Anterior cingulate cortex (tissue), 58 donors: ENCODE results near the gene EEA1.

ENCODE experiments used
- DNase-seq, 58 donors: peaks; one replicate each; lab custom pipeline; 2025; lab: John Stamatoyannopoulos, UW

Gene EEA1

DNA sequence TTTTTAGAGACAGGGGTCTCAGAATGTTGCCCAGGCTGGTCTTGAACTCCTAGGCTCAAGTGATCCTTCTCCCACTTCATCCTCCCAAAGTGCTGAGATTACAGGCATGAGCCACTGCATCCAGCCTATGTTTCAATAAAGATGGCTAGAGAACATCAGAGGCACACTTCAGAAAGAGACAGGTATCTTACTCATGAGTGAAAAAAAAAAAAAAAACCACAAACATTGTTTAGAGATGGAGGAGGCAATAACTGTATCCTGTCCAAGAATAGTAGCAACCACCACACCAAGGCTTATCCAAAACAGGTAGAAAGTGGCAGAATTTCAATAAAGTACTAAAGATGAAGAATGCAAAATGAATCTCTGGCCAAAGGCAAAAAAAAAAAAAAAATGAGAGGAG is 30.3 kb downstream of the EEA1 start:
- DNase-seq = no peak

DNA sequence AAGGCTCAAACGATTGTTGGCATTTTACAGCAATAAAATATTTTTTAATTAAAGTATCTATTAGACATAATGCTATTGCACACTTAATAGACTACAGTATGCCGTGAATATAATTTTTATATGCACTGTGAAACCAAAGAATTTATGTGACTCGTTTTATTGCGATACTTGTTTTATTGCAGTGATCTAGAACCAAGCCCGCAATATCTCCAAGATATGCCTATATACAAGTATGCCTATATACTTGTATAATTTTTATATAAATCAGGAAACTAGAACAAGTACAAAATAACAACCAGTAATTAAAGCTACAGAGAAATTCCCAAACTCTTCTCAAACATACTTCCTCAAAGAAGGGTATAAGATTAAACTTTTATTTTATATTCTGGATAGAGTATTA is 31.3 kb downstream of the EEA1 start:
- DNase-seq = no peak

DNA sequence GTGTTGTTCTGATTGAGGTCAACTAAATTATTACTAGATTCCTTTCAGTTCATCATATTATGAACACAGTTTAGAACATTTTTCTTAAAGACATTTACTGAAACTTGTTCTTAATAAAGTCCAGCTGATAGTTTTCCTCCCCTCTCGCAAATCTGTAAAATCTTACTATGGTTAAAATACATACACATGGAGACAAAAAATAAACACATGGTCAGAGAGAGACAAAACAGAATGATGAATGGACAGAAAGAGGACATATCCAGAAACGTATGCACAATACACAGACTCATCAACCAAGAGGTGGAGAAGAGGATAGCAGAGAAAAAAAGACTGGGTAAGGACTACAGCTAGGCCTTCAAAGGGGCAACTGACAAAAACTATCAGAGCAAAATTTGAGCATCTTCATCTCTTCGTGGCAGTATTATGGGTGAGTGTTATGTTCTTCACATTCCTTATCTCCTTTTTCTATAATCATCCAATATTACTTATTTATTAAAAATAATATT is 38.4 kb downstream of the EEA1 start:
- DNase-seq = no peak

DNA sequence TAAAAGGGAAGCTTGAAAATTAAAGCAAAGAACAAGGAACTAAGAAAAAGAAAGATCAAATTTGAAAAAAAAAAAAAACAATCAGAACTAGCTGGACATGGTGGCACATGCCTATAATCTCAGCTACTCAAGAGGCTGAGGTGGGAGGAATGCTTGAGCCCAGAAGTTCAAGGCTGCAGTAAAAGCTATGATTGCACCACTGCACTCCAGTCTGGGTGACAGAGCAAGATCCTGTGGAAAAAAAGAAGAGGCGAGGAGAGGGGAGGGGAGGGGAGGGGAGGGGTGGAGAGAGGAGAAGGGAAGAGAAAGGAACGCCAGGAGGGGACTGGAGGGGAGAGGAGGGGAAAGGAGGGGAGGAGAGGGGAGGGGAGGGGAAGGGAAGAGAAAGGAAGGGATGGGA is 43.0 kb downstream of the EEA1 start:
- no peak for DNase-seq

DNA sequence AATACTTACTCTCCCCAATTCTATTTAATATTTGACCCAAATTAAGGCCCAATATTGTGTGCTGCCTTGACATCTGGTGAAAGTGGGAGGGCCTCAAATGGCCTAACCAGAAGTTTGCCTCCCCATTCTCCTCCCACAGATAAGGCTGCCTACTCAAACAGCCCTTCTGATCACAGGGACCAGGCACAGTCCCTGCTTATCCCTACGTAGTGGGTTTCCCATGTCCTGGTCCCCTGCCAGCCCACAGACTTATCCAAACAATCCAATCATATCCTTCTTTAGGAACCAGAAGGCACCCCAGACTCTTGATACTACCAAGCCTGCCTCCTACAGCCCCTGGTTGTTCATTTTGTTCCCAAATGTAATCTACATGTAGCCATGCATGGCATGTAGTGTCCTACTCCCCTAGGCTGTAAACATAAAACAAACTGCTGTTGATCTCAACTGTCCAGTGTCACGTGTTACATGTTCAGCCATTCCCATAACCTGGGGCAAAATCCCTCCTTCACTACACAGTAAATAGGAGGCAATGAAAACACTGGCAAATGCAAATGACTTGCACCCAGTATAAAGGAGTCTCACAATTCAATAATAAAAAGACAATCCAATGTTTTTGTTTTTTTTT is 49.3 kb downstream of the EEA1 start:
- no peak for DNase-seq

DNA sequence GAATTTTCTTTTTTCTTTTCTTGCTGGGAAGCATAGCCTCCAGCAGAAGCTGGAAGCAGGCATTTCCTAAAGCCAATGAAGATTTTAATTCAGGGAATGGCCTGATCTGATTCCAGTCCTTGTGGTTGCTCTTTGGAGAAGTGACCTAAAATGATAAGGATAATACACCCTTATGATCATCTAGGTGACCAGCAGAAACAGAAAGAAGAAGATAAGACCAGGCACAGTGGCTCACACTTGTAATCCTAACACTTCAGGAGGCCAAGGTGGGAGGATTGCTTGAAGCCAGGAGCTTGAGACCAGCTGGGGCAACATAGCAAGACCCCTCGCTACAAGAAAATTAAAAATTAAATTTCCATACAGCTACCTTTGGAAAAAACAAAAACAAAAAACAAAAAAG is 51.2 kb downstream of the EEA1 start:
- no peak for DNase-seq

DNA sequence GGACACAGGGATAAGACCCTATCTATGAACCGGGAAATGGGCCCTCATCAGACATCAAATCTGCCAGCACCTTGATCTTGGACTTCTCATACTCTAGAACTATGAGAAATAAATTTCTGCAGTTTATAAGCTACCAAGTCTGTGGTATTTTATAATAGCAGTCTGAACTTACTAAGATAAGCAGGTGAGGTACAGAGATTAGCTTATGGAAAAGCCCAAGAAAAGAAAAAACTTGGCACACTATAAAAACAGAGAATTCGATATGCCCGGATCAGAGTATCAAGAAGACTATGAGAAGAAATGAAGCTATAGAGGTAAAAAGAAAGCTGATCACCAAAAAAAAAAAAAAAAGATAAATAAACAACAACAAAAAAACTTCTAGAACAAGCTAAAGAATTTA is 52.6 kb downstream of the EEA1 start:
- DNase-seq = no peak

DNA sequence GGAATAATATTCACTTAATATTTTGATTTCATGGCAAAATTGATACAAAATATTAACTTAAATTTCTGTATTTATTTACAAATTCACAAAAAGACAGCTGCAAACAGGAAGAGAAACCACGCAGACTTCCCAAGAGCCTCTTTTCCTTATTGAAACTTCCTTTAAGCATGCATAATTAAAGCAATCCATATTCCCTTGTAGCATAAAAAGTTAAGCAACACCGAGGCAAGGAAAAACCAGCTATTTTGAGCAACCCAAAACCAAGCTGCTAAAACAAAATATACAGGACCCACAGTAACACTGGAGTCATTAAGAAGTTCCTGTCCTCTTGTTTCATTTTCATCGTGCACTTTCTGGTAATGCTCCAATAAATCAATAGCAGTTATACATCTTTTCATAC is 58.0 kb downstream of the EEA1 start:
- no peak for DNase-seq

DNA sequence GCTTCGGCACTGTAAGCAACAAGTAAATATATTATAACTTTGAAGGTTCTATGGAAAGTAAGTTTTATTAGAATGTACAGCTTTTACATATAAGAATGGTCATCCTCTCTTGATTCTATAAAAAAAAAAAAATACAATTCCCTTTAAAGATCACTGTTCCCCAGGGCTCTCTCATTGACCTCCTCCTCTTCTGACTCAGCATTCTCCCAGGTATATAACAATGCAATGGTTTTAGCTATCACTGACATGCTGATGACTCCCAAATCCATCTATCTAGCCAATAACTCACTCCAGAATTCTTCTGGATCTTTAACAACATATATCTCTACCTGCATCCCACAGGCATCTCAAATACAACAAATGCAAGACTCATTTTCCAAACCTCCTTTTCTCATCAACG is 62.7 kb downstream of the EEA1 start:
- no peak for DNase-seq

DNA sequence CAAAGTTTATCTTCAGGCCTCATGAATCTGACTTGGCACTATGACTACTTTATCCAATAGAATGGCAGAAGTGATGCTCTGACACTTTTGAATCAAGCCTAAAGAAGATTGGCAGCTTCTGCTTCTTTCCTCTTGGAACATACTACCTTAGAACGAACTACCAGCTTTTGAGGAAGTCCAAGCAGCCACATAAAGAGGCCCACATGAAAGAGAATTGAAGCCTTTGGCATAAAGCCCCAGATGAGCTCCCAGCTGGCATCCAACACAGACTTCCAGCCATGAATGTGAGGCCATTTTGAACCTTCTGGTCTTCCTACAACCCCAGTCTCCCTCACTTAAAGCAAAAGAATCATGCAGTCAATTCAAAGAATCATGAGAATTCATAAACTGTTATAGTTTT is 65.8 kb downstream of the EEA1 start:
- no peak for DNase-seq

DNA sequence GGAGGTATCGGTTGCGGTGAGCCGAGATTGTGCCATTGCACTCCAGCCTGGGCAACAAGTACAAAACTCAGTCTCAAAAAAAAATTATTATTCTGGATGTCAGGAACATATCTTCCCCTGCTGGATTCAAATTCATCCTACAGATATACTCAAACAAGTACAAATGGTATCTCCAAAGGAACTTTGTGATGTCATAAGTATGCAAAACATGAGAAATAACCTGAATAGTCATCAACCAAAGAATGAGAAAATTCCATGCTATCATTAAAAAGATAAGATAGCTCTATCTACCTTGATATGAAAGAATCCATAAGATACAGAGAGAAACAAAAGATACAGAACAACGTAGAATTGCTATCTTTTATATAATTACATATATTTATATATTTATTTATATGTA is 67.7 kb downstream of the EEA1 start:
- DNase-seq = no peak

DNA sequence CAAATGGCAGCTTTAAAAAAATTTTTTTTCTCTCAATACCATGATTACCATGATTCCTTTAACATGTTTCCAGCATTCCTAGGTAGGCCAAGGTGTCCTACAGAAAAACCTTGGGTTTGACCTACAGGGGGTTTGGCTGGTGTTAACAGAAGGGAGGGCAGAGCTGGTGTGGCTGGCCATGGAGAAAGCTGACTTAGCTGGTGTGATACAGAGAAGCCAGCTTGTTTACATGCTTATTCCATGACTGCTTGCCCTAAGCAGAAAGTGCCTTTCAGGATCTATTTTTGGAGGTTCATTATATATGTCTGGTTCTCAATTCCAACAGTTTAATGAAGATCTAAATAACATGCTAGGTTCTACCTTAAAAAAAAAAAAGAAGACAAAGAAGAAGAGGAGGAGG is 68.6 kb downstream of the EEA1 start:
- no peak for DNase-seq

DNA sequence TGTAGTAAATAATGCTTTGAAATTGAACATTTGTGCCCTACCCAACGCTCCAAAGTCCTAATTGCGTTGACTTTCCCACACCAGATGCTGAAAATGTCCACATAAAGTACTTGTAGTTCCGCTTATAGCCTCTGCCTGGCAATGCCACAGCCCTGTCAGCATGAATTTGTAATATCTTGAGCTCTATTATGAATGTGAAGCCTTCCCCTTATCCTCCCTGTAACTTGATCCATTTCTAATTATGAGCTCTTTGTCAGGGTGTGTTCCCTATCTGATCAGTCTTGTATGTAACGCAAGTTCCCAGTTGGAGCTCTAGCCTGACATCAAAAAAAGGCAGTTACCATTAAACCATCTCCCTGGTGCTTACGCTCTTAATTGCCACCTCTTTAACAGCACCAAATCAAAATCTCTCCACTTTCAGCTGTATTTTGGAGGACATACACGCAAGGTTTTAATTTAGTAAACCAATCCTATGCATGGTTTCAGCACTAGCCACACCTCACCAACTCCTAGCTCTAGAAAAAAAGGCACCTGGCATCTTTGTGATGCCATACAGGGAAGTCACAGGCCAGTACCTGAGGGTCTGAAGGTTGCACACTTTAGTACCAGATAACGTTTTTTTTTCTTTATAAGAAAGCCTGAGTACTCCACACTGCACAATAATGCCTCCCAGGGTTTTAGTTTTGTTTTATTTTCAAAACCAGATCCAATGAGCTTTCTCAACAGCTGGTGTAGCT is 69.3 kb downstream of the EEA1 start:
- DNase-seq = no peak

DNA sequence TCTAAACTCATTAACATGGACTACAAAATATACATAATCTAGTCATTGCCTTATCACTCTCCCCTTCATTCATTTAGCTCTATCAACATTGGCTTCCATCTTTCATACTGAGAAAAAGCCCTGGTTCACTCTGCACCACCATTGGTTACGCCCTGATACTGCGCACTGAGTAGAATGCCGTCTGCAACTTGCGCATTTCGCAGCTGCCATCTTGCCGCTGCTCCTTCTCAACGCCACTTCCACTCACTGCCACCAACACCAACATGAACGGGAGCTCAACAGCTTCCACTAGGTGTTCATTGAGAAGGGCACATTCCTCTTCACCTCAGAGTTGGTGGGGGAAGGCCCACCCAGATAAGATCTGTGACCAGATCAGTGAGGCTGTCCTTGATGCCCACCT is 71.3 kb downstream of the EEA1 start:
- no peak for DNase-seq

DNA sequence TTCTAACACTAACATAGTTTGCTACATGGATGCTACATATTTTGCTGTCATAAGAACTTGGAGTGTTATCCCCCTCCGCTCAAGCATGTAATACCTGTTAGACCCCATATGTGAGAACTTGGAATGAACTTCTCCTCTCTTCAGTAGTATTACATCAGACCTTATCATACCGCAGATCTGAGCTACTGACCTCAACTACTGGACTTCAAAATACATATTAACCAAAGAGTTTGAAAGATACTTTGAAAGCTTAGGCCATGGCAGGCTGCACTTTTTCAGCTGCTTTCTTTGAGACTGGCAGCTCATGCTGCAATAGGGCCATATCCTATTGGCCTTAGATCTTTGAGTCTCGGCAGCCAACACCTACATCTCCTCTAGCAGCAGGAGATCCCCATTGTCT is 74.8 kb downstream of the EEA1 start:
- DNase-seq = no peak

DNA sequence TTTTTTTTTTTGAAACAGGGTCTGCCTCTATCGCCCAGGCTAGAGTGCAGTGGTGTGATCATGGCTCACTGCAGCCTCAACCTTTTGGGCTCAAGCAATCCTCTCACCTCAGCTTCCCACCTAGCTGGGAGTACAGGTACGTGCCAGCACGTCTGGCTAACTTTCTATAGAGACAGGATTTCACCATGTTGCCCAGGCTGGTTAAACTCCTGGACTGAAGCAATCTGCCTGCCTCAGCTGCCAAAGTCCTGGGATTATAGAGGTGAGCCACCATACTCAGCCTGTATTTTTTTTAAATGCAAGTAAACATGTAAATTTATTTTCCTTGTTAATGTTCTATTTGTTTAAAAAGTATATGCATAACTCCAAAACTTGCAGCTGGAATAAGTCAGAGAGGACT is 80.4 kb downstream of the EEA1 start:
- no peak for DNase-seq

DNA sequence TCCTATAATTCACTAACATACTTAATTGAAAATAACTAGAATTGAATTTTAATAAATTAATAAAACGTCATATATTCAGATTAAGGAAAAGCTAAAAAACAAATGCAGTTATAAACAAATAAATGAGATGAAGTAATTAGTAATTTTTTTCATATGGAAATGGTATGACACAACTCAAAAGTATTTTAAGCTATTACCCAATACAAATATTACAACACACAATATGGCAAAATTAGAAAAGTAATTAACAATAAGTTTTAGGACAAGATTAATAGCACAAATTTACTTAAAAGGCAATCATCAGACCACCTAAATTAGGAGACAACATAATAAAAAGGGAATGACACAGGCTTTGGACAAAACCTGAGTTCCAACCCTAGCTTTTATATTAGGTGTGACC is 81.7 kb downstream of the EEA1 start:
- DNase-seq = no peak

DNA sequence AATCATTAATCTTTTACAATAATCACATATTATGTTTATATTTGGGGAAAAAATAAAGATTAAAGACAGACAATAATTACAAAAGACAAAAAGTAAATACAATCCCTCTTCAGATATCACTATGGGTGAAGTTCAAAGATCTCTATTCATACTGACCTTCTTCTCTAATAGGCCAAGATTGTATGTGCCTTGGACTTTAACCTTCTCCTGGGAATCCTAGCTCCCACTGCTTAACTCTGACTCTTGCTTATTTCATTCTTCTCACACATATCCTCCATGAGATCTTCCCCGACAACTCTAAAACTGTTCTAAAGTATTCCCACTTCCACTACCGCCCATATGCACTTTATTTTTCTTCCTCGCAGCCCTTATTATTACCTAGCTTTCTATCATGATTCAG is 83.8 kb downstream of the EEA1 start:
- DNase-seq = no peak

DNA sequence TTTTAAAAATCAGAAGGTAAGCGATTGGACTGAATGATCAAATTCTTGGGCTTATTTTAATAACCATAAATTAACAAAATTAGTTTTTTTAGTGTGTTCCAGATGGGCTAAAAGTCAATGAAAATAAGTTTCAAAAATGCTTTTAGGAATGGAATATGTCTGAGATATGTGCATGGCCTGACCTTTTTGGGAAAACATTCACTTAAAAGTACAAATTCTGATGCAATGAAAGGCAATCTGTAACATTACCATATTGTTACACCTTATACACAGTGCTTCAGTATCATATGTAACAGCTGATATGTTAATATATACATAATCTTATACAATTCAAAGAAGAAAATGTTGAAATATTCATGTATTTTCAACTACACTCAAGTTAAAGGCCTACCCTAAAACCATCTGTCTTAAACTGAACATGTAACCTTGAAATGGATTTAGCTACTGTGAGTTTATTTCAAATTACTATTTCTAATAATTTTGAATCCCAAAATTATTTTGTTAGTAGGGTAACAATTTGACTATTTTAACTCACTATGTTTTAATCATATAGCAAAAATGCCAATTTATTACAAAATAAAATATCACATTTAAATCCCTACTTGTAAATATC is 84.8 kb downstream of the EEA1 start:
- no peak for DNase-seq

DNA sequence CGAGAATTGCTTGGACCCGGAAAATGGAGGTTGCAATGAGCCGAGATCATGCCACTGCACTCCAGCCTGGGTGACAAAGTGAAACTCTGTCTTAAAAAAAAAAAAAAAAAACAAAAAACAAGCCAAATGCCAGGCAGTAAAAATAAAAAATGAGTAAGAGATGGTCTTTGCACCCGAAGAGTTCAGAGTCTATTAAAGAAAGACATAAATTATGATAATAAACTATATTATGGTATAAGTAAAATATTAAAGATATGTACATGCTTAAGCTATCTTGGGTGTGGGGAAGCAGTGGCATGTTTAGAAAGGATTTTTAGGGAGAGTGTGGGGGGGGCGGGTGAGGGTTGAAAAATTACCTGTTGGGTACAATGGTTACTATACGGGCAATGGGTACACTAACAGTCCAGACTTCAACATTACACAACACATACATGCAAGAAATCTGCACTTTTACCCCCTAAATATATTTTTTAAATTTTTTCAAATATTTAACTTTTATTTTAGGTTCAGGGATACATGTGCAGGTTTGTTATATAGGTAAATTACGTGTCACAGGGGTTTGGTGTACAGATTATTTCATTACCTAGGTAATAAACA is 99.3 kb downstream of the EEA1 start:
- no peak for DNase-seq

DNA sequence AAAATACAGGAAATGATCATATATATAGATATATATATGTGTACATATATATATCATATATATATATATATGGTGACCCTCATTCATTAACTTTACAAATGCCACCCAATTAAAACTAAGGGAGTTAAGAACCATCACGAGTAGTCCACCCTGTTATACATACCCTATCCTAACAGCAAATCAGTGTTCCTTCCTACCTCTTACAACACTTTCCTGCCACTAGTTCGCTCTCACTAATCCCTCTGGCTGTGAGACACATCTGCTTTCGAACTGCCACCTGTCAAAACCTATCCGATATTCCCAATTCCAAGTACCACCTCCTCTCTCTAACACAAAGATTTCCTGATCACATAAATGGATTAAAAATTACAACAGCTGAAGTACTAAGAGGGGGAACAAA is 100.5 kb downstream of the EEA1 start:
- DNase-seq = no peak
